Transverse colon (tissue), 4 donors: ENCODE results near the gene WSB1.

Experiments
- CTCF ChIP-seq, 5 experiments: fragments of 200-600 bp in 3 of 5; fragments of 450-650 bp in 2 of 5; sonication (generic) in 3 of 5; IDR thresholded peaks; 1 replicate in 2 of 5; 2 replicates in 3 of 5; pipeline ENCODE4 v1.5.1; 2016 to 2017; ENCODE audit warnings: antibody characterized with exemption in 5 of 5, inconsistent platforms in 3 of 5, mild to moderate bottlenecking in 2 of 5, moderate library complexity in 1 of 5
- EP300 ChIP-seq: sonication (generic); formaldehyde crosslinking; IDR thresholded peaks from one replicate; pipeline ENCODE4 v1.6.1; 2017; ENCODE audit warnings: antibody characterized with exemption, low read depth
- POLR2AphosphoS5 ChIP-seq, 3 donors: sonication (generic); formaldehyde crosslinking; IDR thresholded peaks; one replicate each; pipeline ENCODE4 v1.6.1; 2016; ENCODE audit warnings: antibody characterized with exemption in 3 of 3

- no peak for TF ChIP-seq CTCF (IDR thresholded peaks at IDR 0.05)
- TF ChIP-seq POLR2AphosphoS5 (IDR thresholded peaks at IDR 0.05), result no peak
- TF ChIP-seq EP300, result no peak
Measured at GRCh38 chr17:27281438-27281837, 12.5 kb upstream of the WSB1 start.
